HG02973 (cell line): ENCODE measurements around the gene IPO8.
"Not testable (repeated sequence)": the region's sequence is repeated elsewhere in the genome, so short reads cannot be mapped to it uniquely, and the experiment has no call there.

Source experiments
- ATAC-seq: cut with Tn5 transposase; IDR thresholded peaks from one replicate; pipeline ENCODE4 v1.9.1; 2021; ENCODE audit warnings: moderate library complexity; ENCODE audit not compliant: unreplicated experiment

Gene IPO8

GRCh38 chr12:30610718-30611117, 85.0 kb downstream of the IPO8 start:
- ATAC-seq: no peak

DNA sequence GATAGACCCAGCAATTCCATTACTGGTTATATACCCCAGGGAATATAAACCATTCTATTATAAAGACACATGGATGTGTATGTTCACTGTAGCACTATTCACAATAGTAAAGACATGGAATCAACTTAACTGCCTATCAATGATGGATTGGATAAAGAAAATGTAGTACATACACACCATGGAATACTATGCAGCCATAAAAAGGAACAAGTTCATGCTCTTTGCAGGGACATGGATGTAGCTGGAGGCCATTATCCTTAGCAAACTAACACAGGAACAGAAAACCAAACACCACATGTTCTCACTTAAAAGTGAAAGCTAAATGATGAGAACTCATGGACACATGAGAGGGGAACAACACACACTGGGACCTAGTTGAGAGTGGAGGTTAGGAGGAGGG, 85.8 kb downstream of the IPO8 start:
- not testable (repeated sequence) for ATAC-seq

DNA sequence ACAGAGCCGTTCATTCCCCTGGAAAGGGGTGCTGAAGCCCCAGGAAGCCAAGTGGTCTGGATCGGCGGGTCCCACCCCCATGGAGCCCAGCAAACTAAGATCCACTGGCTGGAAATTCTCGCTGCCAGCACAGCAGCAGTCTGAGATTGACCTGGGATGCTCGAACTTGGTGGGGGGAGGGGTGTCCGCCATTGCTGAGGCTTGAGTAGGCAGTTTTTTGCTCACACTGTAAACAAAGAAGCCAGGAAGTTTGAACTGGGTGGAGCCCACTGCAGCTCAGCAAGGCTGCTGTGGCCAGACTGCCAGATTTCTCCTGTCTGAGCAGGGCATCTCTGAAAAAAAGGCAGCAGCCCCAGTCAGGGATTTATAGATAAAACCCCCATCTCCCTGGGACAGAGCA, 91.4 kb downstream of the IPO8 start:
- not testable (repeated sequence) for ATAC-seq

- no peak for ATAC-seq
These were observed 92.5 kb downstream of the IPO8 start for GRCh38 chr12:30603129-30603528.

GRCh38 chr12:30602678-30603077, 93.0 kb downstream of the IPO8 start:
- no peak for ATAC-seq

GRCh38 chr12:30599608-30600007, 96.1 kb downstream of the IPO8 start:
- no peak for ATAC-seq

DNA sequence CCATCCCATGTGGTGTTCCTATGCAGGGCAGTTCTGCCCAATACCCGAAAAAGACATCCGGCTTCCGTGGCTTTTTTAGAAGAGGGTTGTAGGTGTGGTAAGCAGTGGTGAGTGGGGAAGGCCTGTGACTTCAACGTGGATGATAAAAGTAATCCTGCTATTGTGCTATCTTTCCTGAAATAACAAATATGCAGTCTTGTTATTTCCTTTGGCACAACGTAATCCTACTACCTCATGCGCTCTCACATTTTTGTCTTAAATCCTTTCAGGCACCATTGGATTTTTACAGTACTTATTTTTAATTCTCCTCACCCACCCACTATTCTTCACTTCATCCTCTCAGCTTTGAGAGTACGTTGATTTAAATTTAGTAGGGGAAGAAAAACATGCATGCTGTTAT, 96.8 kb downstream of the IPO8 start:
- no peak for ATAC-seq

GRCh38 chr12:30595742-30596141, 99.9 kb downstream of the IPO8 start:
- ATAC-seq: no peak

GRCh38 chr12:30594509-30594908, 101.2 kb downstream of the IPO8 start:
- ATAC-seq: no peak

GRCh38 chr12:30588572-30588971, 107.1 kb downstream of the IPO8 start:
- ATAC-seq: not testable (repeated sequence)

DNA sequence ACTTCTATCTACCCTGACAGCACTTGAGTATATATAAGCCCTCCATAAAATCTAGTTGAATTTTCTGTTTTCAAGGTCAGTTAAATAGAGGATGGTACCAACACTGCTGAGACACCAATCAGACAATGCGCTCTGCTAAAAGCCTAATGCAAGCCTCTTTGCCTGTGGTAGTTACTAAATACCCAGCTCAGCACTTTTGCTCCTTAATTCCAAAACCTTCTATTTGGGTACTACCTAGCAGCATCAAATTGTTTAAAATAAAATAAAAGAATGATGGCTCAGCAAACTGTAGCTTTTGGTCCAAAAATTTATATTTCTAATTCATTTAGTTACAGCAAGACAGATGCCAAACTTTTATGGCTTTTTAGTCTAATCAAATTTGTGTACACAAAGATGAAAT, 107.9 kb downstream of the IPO8 start:
- ATAC-seq: no peak

DNA sequence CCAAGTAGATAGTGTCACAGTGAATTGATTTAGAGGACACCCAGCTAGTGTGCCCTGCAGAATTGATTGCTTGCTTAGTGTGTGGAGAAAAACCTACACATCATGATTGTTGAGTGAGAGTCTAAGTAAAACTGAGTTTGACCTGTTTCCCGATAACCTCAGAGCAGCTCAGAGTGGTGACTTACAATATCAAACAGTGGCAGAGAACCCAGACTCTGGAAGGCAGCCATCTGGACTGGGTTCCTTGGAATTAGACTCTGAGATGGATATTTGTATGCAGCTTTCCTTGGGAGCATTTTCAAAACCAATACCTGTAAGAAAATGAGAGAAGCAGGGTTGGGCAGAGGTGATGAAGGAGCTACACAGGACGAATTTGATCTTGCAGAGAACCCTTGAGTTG, 109.8 kb downstream of the IPO8 start:
- no peak for ATAC-seq

DNA sequence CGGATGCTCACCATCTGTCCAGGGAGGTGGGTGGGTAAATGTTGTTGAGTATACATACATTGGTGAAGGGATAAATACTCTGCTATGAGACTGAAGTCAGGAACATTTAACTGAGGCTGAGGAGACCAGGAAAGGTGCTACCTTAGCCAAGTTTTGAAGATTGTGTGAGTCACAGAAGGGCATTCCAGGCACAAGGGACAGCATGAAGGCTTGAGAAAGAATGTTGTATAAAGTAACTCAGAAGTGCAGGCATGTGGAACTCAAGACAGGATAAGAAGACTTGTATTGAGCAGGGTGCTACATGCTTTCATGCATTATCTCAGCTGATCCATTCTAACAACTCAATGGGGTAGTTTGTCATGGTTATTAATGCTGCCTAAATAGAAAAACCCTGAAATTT, 112.7 kb downstream of the IPO8 start:
- ATAC-seq: no peak

- no peak for ATAC-seq
These were observed 115.3 kb downstream of the IPO8 start for GRCh38 chr12:30580344-30580743.
